Lower lobe of right lung (tissue), 2 donors: ENCODE measurements around the gene ROBO2. TPM values are rescaled to one million over a fixed set of nuclear protein-coding genes. Genes with fewer than 3 reads are reported as not detected.

Experiments
- ATAC-seq, 2 donors: fragments of 200-7000 bp; cut with Tn5 transposase; one replicate each; pipeline ENCODE4 v1.9.1; 2020 to 2022; ENCODE audit warnings: mild to moderate bottlenecking in 2 of 2, moderate library complexity in 2 of 2
- DNase-seq: peaks from one replicate; pipeline ENCODE4 v3.0.0-alpha.2; 2020
- H3K27ac ChIP-seq: fragments of 200-600 bp; one replicate; pipeline ENCODE4 v1.8.0; 2022
- H3K27me3 ChIP-seq: fragments of 200-600 bp; one replicate; pipeline ENCODE4 v1.8.0; 2022; ENCODE audit warnings: low read depth
- H3K36me3 ChIP-seq: fragments of 200-600 bp; one replicate; pipeline ENCODE4 v1.8.0; 2022; ENCODE audit warnings: mild to moderate bottlenecking
- H3K4me1 ChIP-seq: fragments of 200-600 bp; one replicate; pipeline ENCODE4 v1.8.0; 2022
- H3K4me3 ChIP-seq: fragments of 200-600 bp; one replicate; pipeline ENCODE4 v1.8.0; 2022; ENCODE audit warnings: mild to moderate bottlenecking
- H3K9me3 ChIP-seq: fragments of 200-600 bp; one replicate; pipeline ENCODE4 v1.8.0; 2022
- intact Hi-C: fragments of 100-400 bp; cut with DNase I; formaldehyde crosslinking; loops from one replicate; pipeline ENCODE4 v1.11.0; 2022
- total RNA-seq: library from RNA; stranded (reverse); fragmentation: NEBNext Ultra II Directional; extraction: Animal tissue kit (Norgen Biotek cat#: 25700); gene quantifications from one replicate; pipeline ENCODE4 v1.2.1, GENCODE V29; 2021
- TF ChIP-seq, protein P1 (sequence below): fragments of 200-600 bp; IDR thresholded peaks from one replicate; pipeline ENCODE4 v1.8.0; 2022; ENCODE audit warnings: antibody characterized with exemption, mild to moderate bottlenecking
- donor health status: DM: no; HTN: yes; CAD: no; lungs with severe emphysema.

ROBO2 gene
- total RNA-seq, 1 donor from 2014 or later, result 11.8 TPM

DNA sequence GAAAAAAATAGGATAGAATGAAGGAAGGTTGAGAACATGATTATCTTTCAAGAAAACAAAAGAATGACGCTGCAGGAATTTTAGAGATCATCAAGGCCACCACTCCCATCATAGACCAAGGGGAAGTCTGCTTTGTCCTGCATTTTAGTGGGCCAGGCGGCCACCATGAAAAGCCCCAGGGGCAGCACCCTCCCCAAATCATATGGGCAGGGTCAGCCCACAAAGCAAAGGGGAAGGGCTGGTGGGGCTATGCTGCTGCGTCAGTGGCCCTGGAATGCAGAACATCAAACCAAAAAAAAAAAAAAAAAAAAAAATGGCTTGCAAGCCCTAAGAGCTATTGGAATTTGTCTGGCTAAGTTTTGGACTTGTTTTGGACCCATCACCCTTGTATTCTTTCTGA lies 620.8 kb downstream of the ROBO2 start:
- TF ChIP-seq, protein P1, sequence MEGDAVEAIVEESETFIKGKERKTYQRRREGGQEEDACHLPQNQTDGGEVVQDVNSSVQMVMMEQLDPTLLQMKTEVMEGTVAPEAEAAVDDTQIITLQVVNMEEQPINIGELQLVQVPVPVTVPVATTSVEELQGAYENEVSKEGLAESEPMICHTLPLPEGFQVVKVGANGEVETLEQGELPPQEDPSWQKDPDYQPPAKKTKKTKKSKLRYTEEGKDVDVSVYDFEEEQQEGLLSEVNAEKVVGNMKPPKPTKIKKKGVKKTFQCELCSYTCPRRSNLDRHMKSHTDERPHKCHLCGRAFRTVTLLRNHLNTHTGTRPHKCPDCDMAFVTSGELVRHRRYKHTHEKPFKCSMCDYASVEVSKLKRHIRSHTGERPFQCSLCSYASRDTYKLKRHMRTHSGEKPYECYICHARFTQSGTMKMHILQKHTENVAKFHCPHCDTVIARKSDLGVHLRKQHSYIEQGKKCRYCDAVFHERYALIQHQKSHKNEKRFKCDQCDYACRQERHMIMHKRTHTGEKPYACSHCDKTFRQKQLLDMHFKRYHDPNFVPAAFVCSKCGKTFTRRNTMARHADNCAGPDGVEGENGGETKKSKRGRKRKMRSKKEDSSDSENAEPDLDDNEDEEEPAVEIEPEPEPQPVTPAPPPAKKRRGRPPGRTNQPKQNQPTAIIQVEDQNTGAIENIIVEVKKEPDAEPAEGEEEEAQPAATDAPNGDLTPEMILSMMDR, result no peak
- H3K36me3 ChIP-seq, result no peaks in the 10 kb centered on the region
- H3K9me3 ChIP-seq, result peaks cover 5% of the 10 kb centered on the region
- DNase-seq (no peak), ATAC-seq (no peak)
- H3K27ac ChIP-seq, result no peak overlapping the region
- no peaks in the 10 kb centered on the region for H3K4me1 ChIP-seq
- H3K27me3 ChIP-seq, result no peaks in the 10 kb centered on the region
- intact Hi-C loops, result no loop called here
- H3K4me3 ChIP-seq, result no peak overlapping the region

DNA sequence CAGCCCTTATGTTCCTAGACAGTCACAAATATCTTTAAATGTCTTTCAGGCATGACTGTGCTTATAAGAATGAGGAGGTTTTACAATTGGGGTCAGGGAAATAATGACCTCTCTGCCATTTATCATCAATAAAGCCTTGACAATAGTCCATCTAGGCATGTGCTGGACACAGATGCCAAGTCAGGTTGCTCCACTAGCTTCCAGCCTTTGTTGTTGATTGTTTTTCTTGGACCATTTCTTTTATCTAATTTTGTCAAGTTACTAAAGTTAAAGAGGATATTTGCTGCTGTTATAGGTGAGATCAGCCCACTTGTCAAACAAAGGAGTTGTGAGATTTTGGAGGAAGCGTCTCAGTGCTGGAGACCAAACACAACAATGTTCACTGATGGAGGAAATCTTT lies 628.0 kb downstream of the ROBO2 start:
- no peaks in the 10 kb centered on the region for H3K9me3 ChIP-seq
- TF ChIP-seq, protein P1, result no peak
- no peak overlapping the region for H3K4me3 ChIP-seq
- intact Hi-C loops, result no loop called here
- no peaks in the 10 kb centered on the region for H3K4me1 ChIP-seq
- DNase-seq (no peak), ATAC-seq (no peak)
- no peak overlapping the region for H3K27ac ChIP-seq
- H3K27me3 ChIP-seq, result no peaks in the 10 kb centered on the region
- H3K36me3 ChIP-seq, result no peaks in the 10 kb centered on the region

DNA sequence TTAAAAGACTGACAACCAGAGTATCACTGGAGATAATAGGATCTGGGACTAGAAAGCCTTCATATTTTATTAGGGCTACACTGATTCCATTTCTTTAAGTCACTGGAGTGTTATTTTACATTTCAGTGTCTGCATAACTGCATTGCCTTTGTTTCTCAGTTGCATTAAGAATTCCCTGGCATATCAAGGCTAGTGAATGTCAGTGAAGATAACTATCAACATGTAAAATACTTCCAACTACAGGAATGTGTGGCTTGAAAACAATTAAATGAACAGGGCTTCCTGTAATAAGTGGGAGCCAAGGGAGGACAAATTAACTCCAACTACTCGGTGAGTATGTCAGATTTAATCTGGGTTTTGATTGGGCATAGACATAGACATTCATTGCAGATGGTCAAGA lies 628.5 kb downstream of the ROBO2 start:
- ATAC-seq (no peak), DNase-seq (no peak)
- Histone ChIP-seq H3K36me3 (no peaks in the 10 kb centered on the region), H3K27me3 (no peaks in the 10 kb centered on the region), H3K27ac (no peak overlapping the region), H3K4me3 (no peak overlapping the region), H3K9me3 (no peaks in the 10 kb centered on the region), H3K4me1 (no peaks in the 10 kb centered on the region)
- TF ChIP-seq, protein P1, result no peak
- intact Hi-C loops, result no loop called here

DNA sequence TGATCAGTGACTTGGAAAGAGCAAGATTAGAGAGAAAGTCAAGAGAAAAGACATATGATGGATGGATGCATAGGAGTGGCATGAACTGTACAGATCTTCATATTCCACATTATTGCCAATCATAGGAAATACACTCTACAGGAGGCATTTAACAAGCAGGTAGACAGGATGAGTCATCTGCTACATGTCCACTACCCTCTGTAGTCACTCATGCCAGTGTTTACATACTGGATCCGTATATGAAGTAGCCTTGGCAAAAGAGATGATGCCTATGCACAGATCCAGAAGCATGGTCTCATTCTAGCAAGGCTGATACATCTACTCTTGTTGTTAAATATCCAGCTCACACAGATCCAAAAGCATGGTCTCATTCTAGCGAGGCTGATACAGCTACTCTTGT lies 632.1 kb downstream of the ROBO2 start:
- intact Hi-C loops, result no loop called here

DNA sequence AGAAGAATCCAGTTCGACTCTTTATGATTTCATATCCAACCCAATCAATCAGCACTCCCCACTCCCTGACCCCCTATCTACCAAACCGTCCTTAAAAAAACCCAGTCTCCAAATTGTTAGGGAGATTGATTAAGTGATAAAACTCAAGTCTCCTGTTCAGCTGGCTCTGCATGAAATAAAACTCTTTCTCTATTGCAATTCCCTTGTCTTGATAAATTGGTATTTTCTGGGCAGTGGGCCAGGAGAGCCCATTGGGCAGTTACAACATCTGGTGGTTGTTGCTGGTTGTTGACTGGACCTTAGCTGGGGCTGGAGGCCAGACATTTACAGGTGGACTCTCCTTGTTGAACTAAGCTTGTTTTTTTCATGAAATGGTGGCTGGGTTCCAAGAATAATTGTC lies 642.3 kb downstream of the ROBO2 start:
- H3K4me3 ChIP-seq, result no peak overlapping the region
- no peaks in the 10 kb centered on the region for H3K4me1 ChIP-seq
- intact Hi-C loops, result no loop called here
- no peak overlapping the region for H3K27ac ChIP-seq
- DNase-seq, result no peak
- peaks cover 14% of the 10 kb centered on the region for H3K9me3 ChIP-seq
- H3K36me3 ChIP-seq, result no peaks in the 10 kb centered on the region
- TF ChIP-seq, protein P1, result no peak
- H3K27me3 ChIP-seq, result no peaks in the 10 kb centered on the region
- no peak for ATAC-seq

More for the DNA sequence above, 632.1 kb downstream of the ROBO2 start:
- Histone ChIP-seq H3K4me3 (no peak overlapping the region), H3K4me1 (no peaks in the 10 kb centered on the region), H3K36me3 (no peaks in the 10 kb centered on the region), H3K27ac (no peak overlapping the region), H3K27me3 (no peaks in the 10 kb centered on the region), H3K9me3 (no peaks in the 10 kb centered on the region)
- ATAC-seq (no peak), DNase-seq (no peak)
- TF ChIP-seq, protein P1, result no peak

DNA sequence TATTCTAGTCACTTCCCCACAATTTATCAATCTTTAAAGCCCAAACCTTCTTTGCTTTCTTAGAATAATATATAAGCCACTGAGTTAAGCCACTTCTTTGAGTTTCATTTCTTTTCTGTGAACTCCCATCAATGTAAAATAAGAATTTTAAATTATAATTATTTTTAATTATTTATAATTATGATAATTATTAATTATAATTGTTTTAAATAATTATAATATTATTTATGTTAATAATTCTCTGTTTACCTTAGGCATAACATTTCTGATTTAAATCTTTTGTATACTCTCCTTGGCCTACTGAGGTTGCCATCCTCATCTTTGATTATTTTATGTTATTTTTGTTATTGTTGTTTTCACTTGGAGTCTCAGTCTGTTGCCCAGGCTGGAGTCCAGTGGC lies 644.2 kb downstream of the ROBO2 start:
- no peaks in the 10 kb centered on the region for H3K27me3 ChIP-seq
- peaks cover 14% of the 10 kb centered on the region for H3K9me3 ChIP-seq
- no peak overlapping the region for H3K4me3 ChIP-seq
- TF ChIP-seq, protein P1, result no peak
- H3K36me3 ChIP-seq, result no peaks in the 10 kb centered on the region
- DNase-seq (no peak), ATAC-seq (no peak)
- H3K27ac ChIP-seq, result no peak overlapping the region
- intact Hi-C loops, result no loop called here
- H3K4me1 ChIP-seq, result no peaks in the 10 kb centered on the region
